IMR-90 (cell line): ENCODE measurements around the gene IDS.

Experiments used
- CEBPB ChIP-seq: IDR thresholded peaks from 2 replicates; pipeline ENCODE4 v1.6.1; 2012; ENCODE audit warnings: low read depth, low read length, improper control_type of control experiment
- CTCF ChIP-seq: conservative IDR thresholded peaks from 2 replicates; pipeline ENCODE4 v1.5.1; 2012; ENCODE audit warnings: mild to moderate bottlenecking, low read depth, low read length, improper control_type of control experiment
- POLR2A ChIP-seq: IDR thresholded peaks from 2 replicates; pipeline ENCODE4 v1.6.1; 2012; ENCODE audit warnings: mild to moderate bottlenecking, low read depth, low read length
- RAD21 ChIP-seq: IDR thresholded peaks from 2 replicates; pipeline ENCODE4 v1.6.1; 2012; ENCODE audit warnings: low read length, improper control_type of control experiment
- RCOR1 ChIP-seq: IDR thresholded peaks from 2 replicates; pipeline ENCODE4 v1.6.1; 2012; ENCODE audit warnings: mild to moderate bottlenecking, low read length, improper control_type of control experiment; ENCODE audit not compliant: insufficient replicate concordance
- USF2 ChIP-seq: fragments of 150-350 bp; IDR thresholded peaks from 2 replicates; pipeline ENCODE4 v1.6.1; 2017; ENCODE audit warnings: mild to moderate bottlenecking, antibody characterized with exemption, low read length, low read depth

- TF ChIP-seq POLR2A (peak; percentile 46), USF2 (no peak), RCOR1 (no peak), CTCF (no peak), CEBPB (no peak), RAD21 (no peak)
Measured at GRCh38 chrX:149539283-149540130, 34.4 kb upstream of the IDS start.
